Measurements from ENCODE around the gene MRGPRX4.

Gene MRGPRX4

DNA sequence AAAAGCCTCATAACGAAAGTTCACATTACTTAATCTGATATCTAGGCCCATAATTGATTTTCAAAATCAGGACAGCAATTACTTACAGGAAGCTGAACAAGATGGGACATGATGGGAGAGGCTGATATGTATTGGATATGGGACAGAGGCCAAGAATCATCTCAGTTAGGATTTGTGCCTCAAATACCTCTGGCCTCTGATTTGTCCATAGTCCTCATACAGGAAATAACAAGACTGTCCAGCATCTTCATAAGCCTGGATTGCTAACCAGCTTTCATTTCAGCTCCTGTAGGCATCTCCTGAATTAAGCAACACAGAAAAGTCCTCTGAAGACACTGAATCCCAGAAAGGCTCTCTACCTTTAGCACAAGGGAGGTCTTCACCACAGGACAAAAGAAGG, 4.3 kb upstream of the MRGPRX4 start:
- Histone ChIP-seq H3K4me1 (ENCODE audit: insufficient read depth, low read length, poor library complexity, severe bottlenecking) (no peaks in the 10 kb centered on the region), H4K20me1 (ENCODE audit: insufficient read depth, low read length, poor library complexity, severe bottlenecking) (no peaks in the 10 kb centered on the region), H3K9ac (ENCODE audit: low read depth, low read length, poor library complexity, severe bottlenecking) (no peak overlapping the region), H3K9me2 (replicated peaks; ENCODE audit: low read depth, low read length) (no peaks in the 10 kb centered on the region), H3K27me3 (ENCODE audit: insufficient read depth, low read length, poor library complexity, severe bottlenecking) (no peaks in the 10 kb centered on the region), H3K9me3 (ENCODE audit: insufficient read depth, low read depth, low read length) (no peaks in the 10 kb centered on the region), H3K36me3 (ENCODE audit: insufficient read depth, low read length) (no peaks in the 10 kb centered on the region), H3F3A (ENCODE audit: low read depth) (no peaks in the 10 kb centered on the region), H2AFZ (ENCODE audit: low read length) (no peak overlapping the region), H3K4me2 (ENCODE audit: low read depth, low read length, poor library complexity, severe bottlenecking) (no peak overlapping the region), H3K4me3 (ENCODE audit: low read length, poor library complexity, severe bottlenecking) (no peak overlapping the region), H3K79me2 (ENCODE audit: insufficient read depth, low read length) (no peaks in the 10 kb centered on the region)
- TF ChIP-seq, protein P1, sequence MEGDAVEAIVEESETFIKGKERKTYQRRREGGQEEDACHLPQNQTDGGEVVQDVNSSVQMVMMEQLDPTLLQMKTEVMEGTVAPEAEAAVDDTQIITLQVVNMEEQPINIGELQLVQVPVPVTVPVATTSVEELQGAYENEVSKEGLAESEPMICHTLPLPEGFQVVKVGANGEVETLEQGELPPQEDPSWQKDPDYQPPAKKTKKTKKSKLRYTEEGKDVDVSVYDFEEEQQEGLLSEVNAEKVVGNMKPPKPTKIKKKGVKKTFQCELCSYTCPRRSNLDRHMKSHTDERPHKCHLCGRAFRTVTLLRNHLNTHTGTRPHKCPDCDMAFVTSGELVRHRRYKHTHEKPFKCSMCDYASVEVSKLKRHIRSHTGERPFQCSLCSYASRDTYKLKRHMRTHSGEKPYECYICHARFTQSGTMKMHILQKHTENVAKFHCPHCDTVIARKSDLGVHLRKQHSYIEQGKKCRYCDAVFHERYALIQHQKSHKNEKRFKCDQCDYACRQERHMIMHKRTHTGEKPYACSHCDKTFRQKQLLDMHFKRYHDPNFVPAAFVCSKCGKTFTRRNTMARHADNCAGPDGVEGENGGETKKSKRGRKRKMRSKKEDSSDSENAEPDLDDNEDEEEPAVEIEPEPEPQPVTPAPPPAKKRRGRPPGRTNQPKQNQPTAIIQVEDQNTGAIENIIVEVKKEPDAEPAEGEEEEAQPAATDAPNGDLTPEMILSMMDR (conservative IDR thresholded peaks at IDR 0.05; ENCODE audit: low read length), result no peak
- TF ChIP-seq EZH2phosphoT487 (IDR thresholded peaks at IDR 0.05; ENCODE audit: borderline replicate concordance), result no peak

DNA sequence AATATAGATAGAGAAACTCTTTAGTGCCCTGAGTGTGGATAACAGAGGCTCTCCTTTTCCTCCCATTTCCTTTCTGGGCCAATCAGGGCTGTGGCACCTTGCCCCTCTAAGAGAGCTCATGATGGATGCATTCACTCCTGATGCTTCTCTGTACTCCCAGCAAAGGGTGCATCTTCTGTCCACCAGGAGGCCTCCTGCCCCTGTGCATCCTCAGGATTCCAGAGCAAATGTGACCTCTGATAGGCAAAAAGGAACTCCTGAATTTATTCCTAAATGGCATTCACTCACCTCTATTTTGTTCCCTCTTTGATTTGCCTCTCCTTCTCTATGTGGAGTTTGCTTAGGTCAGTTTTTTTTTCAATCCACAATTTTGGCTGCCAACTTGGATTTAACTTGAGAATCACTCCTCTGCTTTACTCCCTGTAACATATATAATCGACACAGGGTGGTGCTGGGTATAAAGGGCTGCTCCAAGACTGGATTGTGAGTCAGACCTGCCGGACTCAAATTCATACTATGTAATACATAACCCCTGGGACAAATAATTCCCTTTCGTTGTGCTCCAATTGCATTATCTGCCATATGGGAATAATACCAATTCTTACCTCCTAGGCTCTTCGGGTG, 1.1 kb upstream of the MRGPRX4 start:
- H3K9me2 ChIP-seq (replicated peaks; ENCODE audit: low read depth, low read length), result no peaks in the 10 kb centered on the region
- TF ChIP-seq, protein P1 (conservative IDR thresholded peaks at IDR 0.05; ENCODE audit: low read length), result peak; percentile 66
- TF ChIP-seq EZH2phosphoT487 (IDR thresholded peaks at IDR 0.05; ENCODE audit: borderline replicate concordance), result no peak
- no peak overlapping the region for H2AFZ ChIP-seq (ENCODE audit: low read length)
- H3K4me2 ChIP-seq (ENCODE audit: low read depth, low read length, poor library complexity, severe bottlenecking), result no peak overlapping the region
- peaks cover 6% of the 10 kb centered on the region for H3K27me3 ChIP-seq (ENCODE audit: insufficient read depth, low read length, poor library complexity, severe bottlenecking)
- H3K4me1 ChIP-seq (ENCODE audit: insufficient read depth, low read length, poor library complexity, severe bottlenecking), result no peaks in the 10 kb centered on the region
- H3K9ac ChIP-seq (ENCODE audit: low read depth, low read length, poor library complexity, severe bottlenecking), result no peak overlapping the region
- no peaks in the 10 kb centered on the region for H3K36me3 ChIP-seq (ENCODE audit: insufficient read depth, low read length)
- no peaks in the 10 kb centered on the region for H3K9me3 ChIP-seq (ENCODE audit: insufficient read depth, low read depth, low read length)
- H3K4me3 ChIP-seq (ENCODE audit: low read length, poor library complexity, severe bottlenecking), result no peak overlapping the region
- H3F3A ChIP-seq (ENCODE audit: low read depth), result no peaks in the 10 kb centered on the region
- H3K79me2 ChIP-seq (ENCODE audit: insufficient read depth, low read length), result no peaks in the 10 kb centered on the region
- no peaks in the 10 kb centered on the region for H4K20me1 ChIP-seq (ENCODE audit: insufficient read depth, low read length, poor library complexity, severe bottlenecking)

DNA sequence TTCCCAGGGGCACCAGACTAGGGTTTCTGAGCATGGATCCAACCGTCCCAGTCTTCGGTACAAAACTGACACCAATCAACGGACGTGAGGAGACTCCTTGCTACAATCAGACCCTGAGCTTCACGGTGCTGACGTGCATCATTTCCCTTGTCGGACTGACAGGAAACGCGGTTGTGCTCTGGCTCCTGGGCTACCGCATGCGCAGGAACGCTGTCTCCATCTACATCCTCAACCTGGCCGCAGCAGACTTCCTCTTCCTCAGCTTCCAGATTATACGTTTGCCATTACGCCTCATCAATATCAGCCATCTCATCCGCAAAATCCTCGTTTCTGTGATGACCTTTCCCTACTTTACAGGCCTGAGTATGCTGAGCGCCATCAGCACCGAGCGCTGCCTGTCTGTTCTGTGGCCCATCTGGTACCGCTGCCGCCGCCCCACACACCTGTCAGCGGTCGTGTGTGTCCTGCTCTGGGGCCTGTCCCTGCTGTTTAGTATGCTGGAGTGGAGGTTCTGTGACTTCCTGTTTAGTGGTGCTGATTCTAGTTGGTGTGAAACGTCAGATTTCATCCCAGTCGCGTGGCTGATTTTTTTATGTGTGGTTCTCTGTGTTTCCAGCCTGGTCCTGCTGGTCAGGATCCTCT, 709 bp downstream of the MRGPRX4 start:
- Histone ChIP-seq H3K9me2 (replicated peaks; ENCODE audit: low read depth, low read length) (no peaks in the 10 kb centered on the region), H3K4me3 (ENCODE audit: low read length, poor library complexity, severe bottlenecking) (no peak overlapping the region), H3K4me2 (ENCODE audit: low read depth, low read length, poor library complexity, severe bottlenecking) (no peak overlapping the region), H3K36me3 (ENCODE audit: insufficient read depth, low read length) (no peaks in the 10 kb centered on the region), H3K4me1 (ENCODE audit: insufficient read depth, low read length, poor library complexity, severe bottlenecking) (no peaks in the 10 kb centered on the region), H3F3A (ENCODE audit: low read depth) (no peaks in the 10 kb centered on the region), H3K9ac (ENCODE audit: low read depth, low read length, poor library complexity, severe bottlenecking) (no peak overlapping the region), H4K20me1 (ENCODE audit: insufficient read depth, low read length, poor library complexity, severe bottlenecking) (no peaks in the 10 kb centered on the region), H3K27me3 (ENCODE audit: insufficient read depth, low read length, poor library complexity, severe bottlenecking) (peaks cover 6% of the 10 kb centered on the region), H2AFZ (ENCODE audit: low read length) (no peak overlapping the region), H3K9me3 (ENCODE audit: insufficient read depth, low read depth, low read length) (no peaks in the 10 kb centered on the region), H3K79me2 (ENCODE audit: insufficient read depth, low read length) (no peaks in the 10 kb centered on the region)
- no peak for TF ChIP-seq EZH2phosphoT487 (IDR thresholded peaks at IDR 0.05; ENCODE audit: borderline replicate concordance)
- TF ChIP-seq, protein P1 (conservative IDR thresholded peaks at IDR 0.05; ENCODE audit: low read length), result no peak
